HepG2 (cell line): ENCODE measurements around the gene ZFP90. TPM values are rescaled to one million over a fixed set of nuclear protein-coding genes. Genes with fewer than 3 reads are reported as not detected.
A peak's percentile ranks its signal among the peaks of the same experiment; 100 is the strongest.

Experiments
- ARNT ChIP-seq: fragments of 450-650 bp; IDR thresholded peaks from 2 replicates; pipeline ENCODE4 v1.6.1; 2017
- EEA1 ChIP-seq: sonication (generic); formaldehyde crosslinking; IDR thresholded peaks from 2 replicates; pipeline ENCODE4 v1.5.1; 2020; ENCODE audit warnings: mild to moderate bottlenecking, missing genetic modification reagents, borderline replicate concordance
- ELF4 ChIP-seq: sonication (generic); formaldehyde crosslinking; IDR thresholded peaks from 2 replicates; pipeline ENCODE4 v1.5.0; 2020; ENCODE audit warnings: missing genetic modification reagents, mild to moderate bottlenecking, moderate library complexity, borderline replicate concordance
- ETV6 ChIP-seq: sonication (generic); formaldehyde crosslinking; conservative IDR thresholded peaks from 2 replicates; pipeline ENCODE4 v1.4.0; 2020; ENCODE audit warnings: missing genetic modification reagents
- FOSL2 ChIP-seq: sonication (generic); formaldehyde crosslinking; IDR thresholded peaks from 2 replicates; pipeline ENCODE4 v1.4.0; 2020; ENCODE audit warnings: missing genetic modification reagents
- GRHL1 ChIP-seq: sonication (generic); formaldehyde crosslinking; conservative IDR thresholded peaks from 2 replicates; pipeline ENCODE4 v1.8.0; 2022; ENCODE audit warnings: missing genetic modification reagents
- KLF6 ChIP-seq: IDR thresholded peaks from 2 replicates; pipeline ENCODE4 v1.8.0; 2016; ENCODE audit warnings: missing biosample characterization, missing genetic modification reagents
- NCOA5 ChIP-seq: sonication (generic); formaldehyde crosslinking; IDR thresholded peaks from 2 replicates; pipeline ENCODE4 v1.4.0; 2020; ENCODE audit warnings: missing genetic modification reagents
- NFATC3 ChIP-seq: sonication (generic); formaldehyde crosslinking; IDR thresholded peaks from 2 replicates; pipeline ENCODE4 v1.5.1; 2020; ENCODE audit warnings: mild to moderate bottlenecking, missing genetic modification reagents
- RARG ChIP-seq: sonication (generic); formaldehyde crosslinking; IDR thresholded peaks from 2 replicates; pipeline ENCODE4 v1.4.0; 2020; ENCODE audit warnings: low read depth, mild to moderate bottlenecking, missing genetic modification reagents
- SCMH1 ChIP-seq: sonication (generic); formaldehyde crosslinking; IDR thresholded peaks from 2 replicates; pipeline ENCODE4 v1.9.0; 2021; ENCODE audit warnings: missing genetic modification reagents, mild to moderate bottlenecking, borderline replicate concordance
- TAF1 ChIP-seq: sonication (generic); formaldehyde crosslinking; IDR thresholded peaks from 2 replicates; pipeline ENCODE4 v1.4.0; 2020; ENCODE audit warnings: missing genetic modification reagents
- ZBTB20 ChIP-seq: sonication (generic); formaldehyde crosslinking; IDR thresholded peaks from 2 replicates; pipeline ENCODE4 v1.8.1; 2023; ENCODE audit warnings: missing genetic modification reagents, low read depth, mild to moderate bottlenecking, borderline replicate concordance
- ZBTB44 ChIP-seq: sonication (generic); formaldehyde crosslinking; IDR thresholded peaks from 2 replicates; pipeline ENCODE4 v1.4.0; 2020; ENCODE audit warnings: missing genetic modification reagents
- ZNF251 ChIP-seq: sonication (generic); formaldehyde crosslinking; IDR thresholded peaks from 2 replicates; pipeline ENCODE4 v1.9.0; 2021; ENCODE audit warnings: mild to moderate bottlenecking, missing genetic modification reagents
- ZNF343 ChIP-seq: sonication (generic); formaldehyde crosslinking; IDR thresholded peaks from 2 replicates; pipeline ENCODE4 v1.4.0; 2020; ENCODE audit warnings: mild to moderate bottlenecking, missing genetic modification reagents
- ZNF367 ChIP-seq: sonication (generic); formaldehyde crosslinking; IDR thresholded peaks from 2 replicates; pipeline ENCODE4 v1.4.0; 2020; ENCODE audit warnings: missing genetic modification reagents, borderline replicate concordance
- ZNF547 ChIP-seq: sonication (generic); formaldehyde crosslinking; IDR thresholded peaks from 2 replicates; pipeline ENCODE4 v1.5.1; 2020; ENCODE audit warnings: mild to moderate bottlenecking, missing genetic modification reagents
- ZZZ3 ChIP-seq: sonication (generic); formaldehyde crosslinking; IDR thresholded peaks from 2 replicates; pipeline ENCODE4 v1.4.0; 2020; ENCODE audit warnings: missing genetic modification reagents, mild to moderate bottlenecking, borderline replicate concordance
- polyA plus RNA-seq, 8 experiments: library from polyadenylated mRNA; depleted of rRNA in 3 of 8; stranded (reverse) in 7 of 8; unstranded in 1 of 8; fragments of >200 nt; fragmentation: Illumina TruSeq in 4 of 8; extraction: Trizol in 4 of 8; gene quantifications; 2 replicates each; pipeline versions ENCODE4 v1.2.1 to v1.2.3, GENCODE V29; 2011 to 2016; ENCODE audit warnings: low read depth in 4 of 8, missing spikeins in 1 of 8, mixed read lengths in 1 of 8; ENCODE audit not compliant: insufficient read depth in 1 of 8
- total RNA-seq, 5 experiments: library from RNA; depleted of rRNA; stranded (reverse); fragments of >200 nt; fragmentation: Illumina TruSeq; extraction: Trizol; gene quantifications; 2 replicates each; pipeline ENCODE4 v1.2.3, GENCODE V29; 2016; ENCODE audit warnings: low read depth in 1 of 5
- TF ChIP-seq, protein P1 (sequence below): IDR thresholded peaks from 2 replicates; pipeline ENCODE4 v1.6.1; 2012; ENCODE audit warnings: inconsistent platforms
- TF ChIP-seq, protein P2 (sequence below): sonication (generic); formaldehyde crosslinking; conservative IDR thresholded peaks from 2 replicates; pipeline ENCODE4 v1.4.0; 2020; ENCODE audit warnings: missing genetic modification reagents
- TF ChIP-seq, protein P3 (sequence below): sonication (generic); formaldehyde crosslinking; IDR thresholded peaks from 2 replicates; pipeline ENCODE4 v1.4.0; 2020; ENCODE audit warnings: missing genetic modification reagents
- TF ChIP-seq, protein P4 (sequence below): sonication (generic); formaldehyde crosslinking; IDR thresholded peaks from 2 replicates; pipeline ENCODE4 v1.5.0; 2020; ENCODE audit warnings: missing genetic modification reagents
- TF ChIP-seq, protein P5 (sequence below): IDR thresholded peaks from 2 replicates; pipeline ENCODE4 v1.6.1; 2018; ENCODE audit warnings: missing genetic modification reagents

The ZFP90 gene
- total and polyA plus RNA-seq, 2 of the 13 experiments (the other 11 are each of a cell fraction or from before 2014, with no cell fraction given), result 17.6 to 18.9 TPM

DNA sequence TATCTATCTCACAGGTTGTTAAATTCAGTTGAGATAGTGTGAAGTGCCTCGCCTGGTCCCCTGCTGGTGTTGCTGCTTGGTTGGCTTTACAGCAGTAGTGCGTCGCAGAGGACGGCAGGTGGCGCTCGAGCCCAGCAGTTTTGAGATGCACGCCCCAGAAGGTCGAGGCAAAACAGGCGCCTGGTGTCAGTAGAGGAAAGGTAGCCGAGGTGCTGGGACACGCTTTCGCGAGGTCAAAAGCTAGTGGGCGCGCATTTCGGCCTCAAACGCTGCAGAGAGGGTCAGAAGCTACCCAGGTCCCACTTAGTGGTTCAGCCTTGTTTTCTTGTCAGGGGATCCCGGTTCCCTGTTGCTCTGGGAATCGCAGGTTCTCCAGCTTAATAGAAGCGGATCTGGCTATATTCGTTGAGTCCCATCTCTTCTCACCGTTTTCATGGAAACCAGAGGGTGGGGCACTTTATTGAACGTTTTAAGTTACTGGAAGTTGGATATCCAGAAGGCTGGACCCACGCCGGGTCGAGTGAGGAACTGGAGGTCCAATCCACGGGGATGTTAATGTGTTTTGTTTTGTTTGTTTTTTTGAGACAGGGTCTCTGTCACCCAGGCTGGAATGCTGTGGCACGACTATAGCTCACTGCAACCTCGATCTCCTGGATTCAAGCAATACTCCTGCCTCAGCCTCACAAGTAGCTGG lies 10.3 kb upstream of the ZFP90 start (continued):
- TF ChIP-seq ZNF367 (CRISPR knock-in tag) (no peak), FOSL2 (peak; percentile 52; the same call in 1 of the 2 replicates), ZNF547 (CRISPR knock-in tag) (no peak), ZBTB20 (CRISPR knock-in tag) (no peak), NFATC3 (CRISPR knock-in tag) (no peak), ELF4 (CRISPR knock-in tag) (no peak), SCMH1 (CRISPR knock-in tag) (no peak), ZBTB44 (CRISPR knock-in tag) (no peak), EEA1 (no peak), RARG (CRISPR knock-in tag) (no peak), ZZZ3 (CRISPR knock-in tag) (0 out of 2 replicates have a peak, but pooled peaks have one; percentile 50), ZNF251 (CRISPR knock-in tag) (no peak), ETV6 (CRISPR knock-in tag) (no peak), NCOA5 (CRISPR knock-in tag) (no peak), ZNF343 (CRISPR knock-in tag) (no peak), TAF1 (CRISPR knock-in tag) (no peak), GRHL1 (no peak), ARNT (no peak), KLF6 (peak; percentile 61; the same call in 1 of the 2 replicates)
- TF ChIP-seq, protein P1, sequence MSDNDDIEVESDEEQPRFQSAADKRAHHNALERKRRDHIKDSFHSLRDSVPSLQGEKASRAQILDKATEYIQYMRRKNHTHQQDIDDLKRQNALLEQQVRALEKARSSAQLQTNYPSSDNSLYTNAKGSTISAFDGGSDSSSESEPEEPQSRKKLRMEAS, result peak; percentile 77
- TF ChIP-seq, protein P2, sequence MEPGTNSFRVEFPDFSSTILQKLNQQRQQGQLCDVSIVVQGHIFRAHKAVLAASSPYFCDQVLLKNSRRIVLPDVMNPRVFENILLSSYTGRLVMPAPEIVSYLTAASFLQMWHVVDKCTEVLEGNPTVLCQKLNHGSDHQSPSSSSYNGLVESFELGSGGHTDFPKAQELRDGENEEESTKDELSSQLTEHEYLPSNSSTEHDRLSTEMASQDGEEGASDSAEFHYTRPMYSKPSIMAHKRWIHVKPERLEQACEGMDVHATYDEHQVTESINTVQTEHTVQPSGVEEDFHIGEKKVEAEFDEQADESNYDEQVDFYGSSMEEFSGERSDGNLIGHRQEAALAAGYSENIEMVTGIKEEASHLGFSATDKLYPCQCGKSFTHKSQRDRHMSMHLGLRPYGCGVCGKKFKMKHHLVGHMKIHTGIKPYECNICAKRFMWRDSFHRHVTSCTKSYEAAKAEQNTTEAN (CRISPR knock-in tag), result no peak
- TF ChIP-seq, protein P3, sequence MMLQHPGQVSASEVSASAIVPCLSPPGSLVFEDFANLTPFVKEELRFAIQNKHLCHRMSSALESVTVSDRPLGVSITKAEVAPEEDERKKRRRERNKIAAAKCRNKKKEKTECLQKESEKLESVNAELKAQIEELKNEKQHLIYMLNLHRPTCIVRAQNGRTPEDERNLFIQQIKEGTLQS (CRISPR knock-in tag), result no peak
- TF ChIP-seq, protein P4, sequence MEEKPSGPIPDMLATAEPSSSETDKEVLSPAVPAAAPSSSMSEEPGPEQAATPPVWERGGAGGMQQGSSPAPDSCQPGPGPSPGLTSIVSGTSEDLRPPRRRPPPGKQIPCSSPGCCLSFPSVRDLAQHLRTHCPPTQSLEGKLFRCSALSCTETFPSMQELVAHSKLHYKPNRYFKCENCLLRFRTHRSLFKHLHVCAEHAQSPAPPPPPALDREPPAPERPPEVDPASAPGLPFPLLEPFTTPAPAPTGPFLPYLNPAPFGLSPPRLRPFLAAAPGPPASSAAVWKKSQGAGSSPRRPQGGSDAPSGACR, result no peak
- TF ChIP-seq, protein P5, sequence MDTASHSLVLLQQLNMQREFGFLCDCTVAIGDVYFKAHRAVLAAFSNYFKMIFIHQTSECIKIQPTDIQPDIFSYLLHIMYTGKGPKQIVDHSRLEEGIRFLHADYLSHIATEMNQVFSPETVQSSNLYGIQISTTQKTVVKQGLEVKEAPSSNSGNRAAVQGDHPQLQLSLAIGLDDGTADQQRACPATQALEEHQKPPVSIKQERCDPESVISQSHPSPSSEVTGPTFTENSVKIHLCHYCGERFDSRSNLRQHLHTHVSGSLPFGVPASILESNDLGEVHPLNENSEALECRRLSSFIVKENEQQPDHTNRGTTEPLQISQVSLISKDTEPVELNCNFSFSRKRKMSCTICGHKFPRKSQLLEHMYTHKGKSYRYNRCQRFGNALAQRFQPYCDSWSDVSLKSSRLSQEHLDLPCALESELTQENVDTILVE, result peak; percentile 52; the same call in 1 of the 2 replicates
